Measurements from ENCODE around the gene HSF2BP.
A peak's percentile ranks its signal among the peaks of the same experiment; 100 is the strongest.
"Not testable (repeated sequence)": the region's sequence is repeated elsewhere in the genome, so short reads cannot be mapped to it uniquely, and the experiment has no call there.

Gene HSF2BP

GRCh38 chr21:43654806-43655489 lies 4.3 kb downstream of the HSF2BP start:
- no peak for TF ChIP-seq Cebpa-rat (IDR thresholded peaks at IDR 0.05)
- H3K9me3 ChIP-seq, result no peaks in the 10 kb centered on the region
- no peak overlapping the region for H3K27ac ChIP-seq
- H3K27me3 ChIP-seq, result no peaks in the 10 kb centered on the region
- no peaks in the 10 kb centered on the region for H4K20me1 ChIP-seq
- H3K4me1 ChIP-seq, result peaks cover 39% of the 10 kb centered on the region
- no peaks in the 10 kb centered on the region for H3K36me3 ChIP-seq
- H3K4me3 ChIP-seq, result no peak overlapping the region
- no peak overlapping the region for H3K9ac ChIP-seq
- no peak overlapping the region for H3K4me2 ChIP-seq

- no peak overlapping the region for H3K27ac ChIP-seq
- H3K4me3 ChIP-seq, result no peak overlapping the region
- TF ChIP-seq Cebpa-rat (IDR thresholded peaks at IDR 0.05), result no peak
- H3K27me3 ChIP-seq, result no peaks in the 10 kb centered on the region
- H4K20me1 ChIP-seq, result no peaks in the 10 kb centered on the region
- H3K9me3 ChIP-seq, result no peaks in the 10 kb centered on the region
- H3K4me1 ChIP-seq, result peaks cover 33% of the 10 kb centered on the region
- no peak overlapping the region for H3K4me2 ChIP-seq
- no peak overlapping the region for H3K9ac ChIP-seq
- no peaks in the 10 kb centered on the region for H3K36me3 ChIP-seq
Measured at GRCh38 chr21:43653626-43654025, 5.7 kb downstream of the HSF2BP start.

GRCh38 chr21:43652616-43653015 lies 6.7 kb downstream of the HSF2BP start:
- Histone ChIP-seq H3K27me3 (no peaks in the 10 kb centered on the region), H3K9me3 (no peaks in the 10 kb centered on the region), H3K4me1 (peaks cover 23% of the 10 kb centered on the region)

GRCh38 chr21:43651926-43652325 lies 7.4 kb downstream of the HSF2BP start:
- H3K9ac ChIP-seq, H3K9me3 ChIP-seq, H4K20me1 ChIP-seq, H3K27me3 ChIP-seq, H3K4me3 ChIP-seq, H3K36me3 ChIP-seq, H3K27ac ChIP-seq: not testable (repeated sequence)
- peaks cover 16% of the 10 kb centered on the region for H3K4me1 ChIP-seq
- H3K4me2 ChIP-seq, result peak overlapping the region; percentile 48

More at GRCh38 chr21:43652616-43653015, 6.7 kb downstream of the HSF2BP start:
- Histone ChIP-seq H3K27ac (no peak overlapping the region), H3K4me2 (peak overlapping the region; percentile 48), H3K36me3 (no peaks in the 10 kb centered on the region), H3K4me3 (no peak overlapping the region), H3K9ac (no peak overlapping the region), H4K20me1 (no peaks in the 10 kb centered on the region)
- no peak for TF ChIP-seq Cebpa-rat (IDR thresholded peaks at IDR 0.05)

GRCh38 chr21:43648171-43648570 lies 11.1 kb downstream of the HSF2BP start:
- H3K27ac ChIP-seq, result no peak overlapping the region

GRCh38 chr21:43646550-43647260 lies 12.6 kb downstream of the HSF2BP start:
- no peak for TF ChIP-seq Cebpa-rat (IDR thresholded peaks at IDR 0.05)
- Histone ChIP-seq H3K9me3 (no peaks in the 10 kb centered on the region), H3K27me3 (no peaks in the 10 kb centered on the region), H3K27ac (no peak overlapping the region), H3K4me2 (peak overlapping the region; percentile 65), H3K4me1 (peaks cover 18% of the 10 kb centered on the region), H4K20me1 (no peaks in the 10 kb centered on the region), H3K36me3 (no peaks in the 10 kb centered on the region), H3K4me3 (no peak overlapping the region), H3K9ac (no peak overlapping the region)

More at GRCh38 chr21:43648171-43648570, 11.1 kb downstream of the HSF2BP start:
- Histone ChIP-seq H3K9ac (peak overlapping the region; percentile 24; the same call in 1 of the 2 replicates), H3K4me1 (peaks cover 30% of the 10 kb centered on the region), H3K36me3 (no peaks in the 10 kb centered on the region), H3K4me3 (no peak overlapping the region), H3K9me3 (no peaks in the 10 kb centered on the region), H3K4me2 (no peak overlapping the region), H4K20me1 (no peaks in the 10 kb centered on the region), H3K27me3 (no peaks in the 10 kb centered on the region)
- TF ChIP-seq Cebpa-rat (IDR thresholded peaks at IDR 0.05), result no peak

- no peaks in the 10 kb centered on the region for H4K20me1 ChIP-seq
- no peaks in the 10 kb centered on the region for H3K27me3 ChIP-seq
- peaks cover 18% of the 10 kb centered on the region for H3K4me1 ChIP-seq
- TF ChIP-seq Cebpa-rat (IDR thresholded peaks at IDR 0.05), result no peak
- H3K36me3 ChIP-seq, result no peaks in the 10 kb centered on the region
- no peaks in the 10 kb centered on the region for H3K9me3 ChIP-seq
- H3K27ac ChIP-seq, result no peak overlapping the region
- peak overlapping the region; percentile 65 for H3K4me2 ChIP-seq
- H3K4me3 ChIP-seq, result no peak overlapping the region
- peak overlapping the region; percentile 10; the same call in 1 of the 2 replicates for H3K9ac ChIP-seq
Measured at GRCh38 chr21:43645976-43646375, 13.3 kb downstream of the HSF2BP start.

- peaks cover 18% of the 10 kb centered on the region for H3K4me1 ChIP-seq
- no peak overlapping the region for H3K4me3 ChIP-seq
- H3K9me3 ChIP-seq, result no peaks in the 10 kb centered on the region
- no peaks in the 10 kb centered on the region for H3K36me3 ChIP-seq
- H4K20me1 ChIP-seq, result no peaks in the 10 kb centered on the region
- H3K27ac ChIP-seq, result no peak overlapping the region
- peak overlapping the region; percentile 10; the same call in 1 of the 2 replicates for H3K9ac ChIP-seq
- TF ChIP-seq Cebpa-rat (IDR thresholded peaks at IDR 0.05), result no peak
- H3K27me3 ChIP-seq, result no peaks in the 10 kb centered on the region
- peak overlapping the region; percentile 65 for H3K4me2 ChIP-seq
Measured at GRCh38 chr21:43645136-43645891, 14.0 kb downstream of the HSF2BP start.

- Histone ChIP-seq H3K9ac (no peak overlapping the region), H3K27me3 (no peaks in the 10 kb centered on the region), H3K27ac (no peak overlapping the region), H3K36me3 (no peaks in the 10 kb centered on the region), H3K4me1 (peaks cover 18% of the 10 kb centered on the region), H3K9me3 (no peaks in the 10 kb centered on the region), H3K4me3 (no peak overlapping the region), H3K4me2 (no peak overlapping the region), H4K20me1 (no peaks in the 10 kb centered on the region)
- TF ChIP-seq Cebpa-rat (IDR thresholded peaks at IDR 0.05), result no peak
Measured at GRCh38 chr21:43644609-43645008, 14.7 kb downstream of the HSF2BP start.

GRCh38 chr21:43644071-43644470 lies 15.2 kb downstream of the HSF2BP start:
- no peaks in the 10 kb centered on the region for H3K27me3 ChIP-seq
- no peak overlapping the region for H3K27ac ChIP-seq
- no peak overlapping the region for H3K4me3 ChIP-seq
- no peak overlapping the region for H3K9ac ChIP-seq
- no peaks in the 10 kb centered on the region for H4K20me1 ChIP-seq
- no peaks in the 10 kb centered on the region for H3K36me3 ChIP-seq
- H3K4me1 ChIP-seq, result peaks cover 18% of the 10 kb centered on the region
- no peak overlapping the region for H3K4me2 ChIP-seq
- no peak for TF ChIP-seq Cebpa-rat (IDR thresholded peaks at IDR 0.05)
- no peaks in the 10 kb centered on the region for H3K9me3 ChIP-seq
